Smooth muscle cell (in vitro differentiated cells): Measurements from ENCODE around the gene DIPK1C. TPM values are rescaled to one million over a fixed set of nuclear protein-coding genes. Genes with fewer than 3 reads are reported as not detected.

ENCODE experiments used
- DNase-seq: peaks from one replicate; lab custom pipeline; 2025; ENCODE audit not compliant: unreplicated experiment; lab: John Stamatoyannopoulos, UW
- H2AFZ ChIP-seq: fragments of 200-600 bp; sonication (generic); 2 replicates; pipeline ENCODE4 v1.6.0; 2016; ENCODE audit warnings: antibody characterized with exemption, low read depth, mild to moderate bottlenecking
- H3F3A ChIP-seq: fragments of 200-600 bp; sonication (generic); 2 replicates; pipeline ENCODE4 v1.6.0; 2017; ENCODE audit warnings: antibody characterized with exemption, low read depth
- H3K27ac ChIP-seq: fragments of 200-600 bp; sonication (generic); 2 replicates; pipeline ENCODE4 v1.5.1; 2016; ENCODE audit warnings: low read depth, mild to moderate bottlenecking
- H3K27me3 ChIP-seq: fragments of 200-600 bp; sonication (generic); 2 replicates; pipeline ENCODE4 v1.6.1; 2016; ENCODE audit warnings: low read depth, mild to moderate bottlenecking
- H3K36me3 ChIP-seq: fragments of 200-600 bp; sonication (generic); 2 replicates; pipeline ENCODE4 v1.5.1; 2016; ENCODE audit warnings: low read depth
- H3K4me1 ChIP-seq: fragments of 200-600 bp; sonication (generic); 2 replicates; pipeline ENCODE4 v1.5.1; 2016; ENCODE audit warnings: low read depth
- H3K4me2 ChIP-seq: fragments of 200-600 bp; sonication (generic); 2 replicates; pipeline ENCODE4 v1.6.0; 2016; ENCODE audit warnings: mild to moderate bottlenecking
- H3K4me3 ChIP-seq: fragments of 200-600 bp; sonication (generic); 2 replicates; pipeline ENCODE4 v1.5.1; 2016; ENCODE audit warnings: mild to moderate bottlenecking
- H3K79me2 ChIP-seq: fragments of 200-600 bp; sonication (generic); 2 replicates; pipeline ENCODE4 v1.6.0; 2016; ENCODE audit warnings: low read depth, mild to moderate bottlenecking
- H3K9ac ChIP-seq: fragments of 200-600 bp; sonication (generic); 2 replicates; pipeline ENCODE4 v1.6.0; 2016; ENCODE audit warnings: low read depth
- H3K9me3 ChIP-seq: fragments of 200-600 bp; sonication (generic); replicated peaks from 2 replicates; pipeline ENCODE4 v1.5.1; 2016; ENCODE audit warnings: low read depth
- H4K20me1 ChIP-seq: fragments of 200-600 bp; sonication (generic); 2 replicates; pipeline ENCODE4 v1.6.0; 2016; ENCODE audit warnings: low read depth
- CTCF ChIP-seq: fragments of 200-600 bp; sonication (generic); IDR thresholded peaks from 2 replicates; pipeline ENCODE4 v1.5.1; 2017; ENCODE audit warnings: borderline replicate concordance, mild to moderate bottlenecking, antibody characterized with exemption; ENCODE audit not compliant: insufficient read depth, poor library complexity, severe bottlenecking
- WGBS: methylation state at CpG from one replicate; pipeline ENCODE4 v1.1.7; 2016; ENCODE audit warnings: low lambda C conversion rate; 5-methylcytosine and 5-hydroxymethylcytosine counted together
- polyA plus RNA-seq: library from polyadenylated mRNA; unstranded; fragments of >200 nt; fragmentation: Nextera tagmentation; extraction: Ambion mirVana; gene quantifications from 2 replicates; pipeline ENCODE4 v1.2.1, GENCODE V29; 2016
- total RNA-seq: library from RNA; depleted of rRNA; stranded (reverse); fragments of >200 nt; gene quantifications from 2 replicates; pipeline ENCODE4 v1.2.3, GENCODE V29; 2014

DIPK1C gene
- total and polyA plus RNA-seq, 2 experiments from 2014 or later = not detected

DNA sequence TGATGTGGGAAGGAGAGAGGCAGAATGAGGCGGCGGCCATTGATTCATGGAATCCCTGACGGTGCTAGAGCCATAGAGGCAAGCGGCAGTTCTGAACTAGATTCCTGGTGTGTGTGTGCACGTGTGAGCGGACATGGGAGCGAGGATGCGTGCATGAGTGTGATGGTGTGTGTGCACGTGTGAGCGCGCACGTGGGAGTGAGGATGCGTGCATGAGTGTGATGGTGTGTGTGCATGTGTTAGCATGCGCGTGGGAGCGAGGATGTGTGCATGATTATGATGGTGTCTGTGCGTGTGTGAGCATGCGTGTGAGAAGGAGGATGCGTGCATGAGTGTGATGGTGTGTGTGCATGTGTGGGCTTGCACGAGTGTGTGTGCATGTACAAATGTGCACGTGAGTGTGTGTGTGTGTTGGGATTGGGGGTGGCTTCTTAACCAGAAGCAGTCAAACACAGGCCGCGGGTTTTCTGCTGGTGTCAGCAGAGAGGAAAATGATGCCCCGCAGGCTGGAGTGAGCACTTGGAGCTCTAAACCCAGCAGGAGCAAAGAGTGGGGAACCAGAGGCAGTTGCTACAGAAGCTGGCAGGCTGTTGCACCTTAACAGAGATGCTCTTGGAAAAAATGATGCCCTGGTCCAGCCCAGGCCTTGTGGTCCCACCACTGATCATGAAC, 29.5 kb downstream of the DIPK1C start:
- H3K4me2 ChIP-seq = no peak overlapping the region
- H2AFZ ChIP-seq = no peak overlapping the region
- H3K27me3 ChIP-seq = no peaks in the 10 kb centered on the region
- no peaks in the 10 kb centered on the region for H3K9me3 ChIP-seq
- H3K9ac ChIP-seq = no peak overlapping the region
- no peak for DNase-seq
- H3K4me1 ChIP-seq = no peaks in the 10 kb centered on the region
- H3K36me3 ChIP-seq = no peaks in the 10 kb centered on the region
- TF ChIP-seq CTCF = no peak
- no peaks in the 10 kb centered on the region for H3K79me2 ChIP-seq
- H3K27ac ChIP-seq = no peak overlapping the region
- H4K20me1 ChIP-seq = no peaks in the 10 kb centered on the region
- no peaks in the 10 kb centered on the region for H3F3A ChIP-seq
- 95% methylated on average over 24 of the region's 24 CpGs for WGBS
- H3K4me3 ChIP-seq = no peak overlapping the region

DNA sequence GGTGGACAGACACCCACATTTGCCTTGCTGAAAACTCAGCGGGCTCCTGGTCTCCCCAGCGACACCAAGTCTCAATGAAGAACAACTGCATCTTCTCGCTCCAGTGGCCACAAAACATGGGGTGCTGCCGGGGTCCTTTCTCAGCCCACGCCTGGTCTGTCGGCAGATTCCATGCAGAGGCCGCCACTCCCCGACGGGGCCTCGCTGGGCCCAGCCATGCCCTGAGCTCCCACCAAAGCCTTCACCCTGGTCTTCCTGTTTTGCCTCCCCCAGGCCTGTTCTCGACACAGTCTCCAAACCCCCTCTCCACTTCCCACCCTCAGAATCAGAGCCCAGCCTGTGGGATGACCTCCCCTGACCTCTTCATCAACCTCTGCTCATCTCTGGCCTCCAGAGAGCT, 31.2 kb downstream of the DIPK1C start:
- Histone ChIP-seq H3K9me3 (no peaks in the 10 kb centered on the region), H2AFZ (no peak overlapping the region), H4K20me1 (no peaks in the 10 kb centered on the region), H3K27me3 (no peaks in the 10 kb centered on the region), H3K4me1 (no peaks in the 10 kb centered on the region), H3K79me2 (no peaks in the 10 kb centered on the region), H3K9ac (no peak overlapping the region), H3F3A (no peaks in the 10 kb centered on the region), H3K27ac (no peak overlapping the region), H3K4me3 (no peak overlapping the region), H3K4me2 (no peak overlapping the region), H3K36me3 (no peaks in the 10 kb centered on the region)
- WGBS = 92% methylated on average over 11 of the region's 11 CpGs
- TF ChIP-seq CTCF = no peak
- DNase-seq = no peak

DNA sequence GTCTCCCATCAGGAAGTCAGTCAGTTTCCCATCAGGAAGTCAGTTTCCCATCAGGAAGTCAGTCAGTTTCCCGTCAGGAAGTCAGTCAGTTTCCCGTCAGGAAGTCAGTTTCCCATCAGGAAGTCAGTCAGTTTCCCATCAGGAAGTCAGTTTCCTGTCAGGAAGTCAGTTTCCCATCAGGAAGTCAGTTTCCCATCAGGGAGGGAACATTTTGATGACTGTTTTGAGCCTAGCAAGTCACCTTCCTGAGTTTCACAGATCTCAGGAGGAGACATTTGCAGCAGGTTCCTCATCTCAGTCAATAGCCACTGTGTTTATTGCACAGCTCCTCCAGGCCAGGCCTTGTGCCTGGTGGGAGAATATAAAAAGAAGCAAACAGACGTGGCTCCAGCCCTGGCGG, 31.9 kb downstream of the DIPK1C start:
- H3K9ac ChIP-seq = no peak overlapping the region
- no peak overlapping the region for H3K4me2 ChIP-seq
- H3K27me3 ChIP-seq = no peaks in the 10 kb centered on the region
- H3F3A ChIP-seq = no peaks in the 10 kb centered on the region
- no peak overlapping the region for H3K4me3 ChIP-seq
- TF ChIP-seq CTCF = no peak
- H4K20me1 ChIP-seq = no peaks in the 10 kb centered on the region
- H3K4me1 ChIP-seq = no peaks in the 10 kb centered on the region
- no peaks in the 10 kb centered on the region for H3K36me3 ChIP-seq
- DNase-seq = no peak
- no peaks in the 10 kb centered on the region for H3K9me3 ChIP-seq
- H3K79me2 ChIP-seq = no peaks in the 10 kb centered on the region
- no peak overlapping the region for H2AFZ ChIP-seq
- no peak overlapping the region for H3K27ac ChIP-seq
- WGBS = 90% methylated on average over 4 of the region's 4 CpGs

GRCh38 chr18:74422541-74422940, 34.6 kb downstream of the DIPK1C start:
- 90% methylated on average over 3 of the region's 3 CpGs for WGBS
- H3K4me1 ChIP-seq = no peaks in the 10 kb centered on the region

More at GRCh38 chr18:74422541-74422940, 34.6 kb downstream of the DIPK1C start:
- no peak overlapping the region for H3K4me2 ChIP-seq
- H3K4me3 ChIP-seq = no peak overlapping the region
- H3K27me3 ChIP-seq = no peaks in the 10 kb centered on the region
- H3K9me3 ChIP-seq = no peaks in the 10 kb centered on the region
- no peak overlapping the region for H2AFZ ChIP-seq
- H3K36me3 ChIP-seq = no peaks in the 10 kb centered on the region
- no peaks in the 10 kb centered on the region for H3K79me2 ChIP-seq
- no peak for DNase-seq
- no peaks in the 10 kb centered on the region for H4K20me1 ChIP-seq
- H3K9ac ChIP-seq = no peak overlapping the region
- no peak for TF ChIP-seq CTCF
- H3K27ac ChIP-seq = no peak overlapping the region
- no peaks in the 10 kb centered on the region for H3F3A ChIP-seq
